IPS-18c (cell line): ENCODE results near the gene SMURF2.
"Not testable (repeated sequence)": the region's sequence is repeated elsewhere in the genome, so short reads cannot be mapped to it uniquely, and the experiment has no call there.

Experiments used
- H3K4me3 ChIP-seq: 2 replicates; pipeline ENCODE4 v1.7.0; 2013; ENCODE audit warnings: low read depth, mild to moderate bottlenecking, low read length, moderate library complexity; ENCODE audit not compliant: insufficient read depth
- H3K9me3 ChIP-seq: one replicate; pipeline ENCODE4 v1.6.1; 2013; ENCODE audit warnings: mild to moderate bottlenecking, low read length, moderate library complexity; ENCODE audit not compliant: control insufficient read depth, insufficient read depth

The SMURF2 gene

DNA sequence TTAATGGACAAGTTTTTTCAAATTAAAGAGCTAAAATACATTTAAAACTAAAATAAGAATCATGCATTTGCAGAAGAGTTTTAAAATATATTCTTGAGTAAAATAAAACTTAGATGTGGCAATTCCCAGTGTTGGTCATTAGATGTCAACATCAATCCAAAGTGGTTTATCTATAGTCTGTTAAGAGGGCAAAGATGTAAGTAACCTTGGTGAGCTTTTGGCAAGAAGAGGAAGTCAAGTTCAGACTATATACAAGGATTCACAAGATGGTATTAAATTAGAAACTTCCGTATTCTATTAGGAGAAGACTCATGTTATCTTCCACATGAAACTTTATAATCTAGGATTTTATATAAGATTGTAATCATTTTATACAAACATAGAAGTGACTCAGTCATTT, 82.2 kb downstream of the SMURF2 start:
- no peak overlapping the region for H3K4me3 ChIP-seq
- H3K9me3 ChIP-seq, result no peaks in the 10 kb centered on the region

DNA sequence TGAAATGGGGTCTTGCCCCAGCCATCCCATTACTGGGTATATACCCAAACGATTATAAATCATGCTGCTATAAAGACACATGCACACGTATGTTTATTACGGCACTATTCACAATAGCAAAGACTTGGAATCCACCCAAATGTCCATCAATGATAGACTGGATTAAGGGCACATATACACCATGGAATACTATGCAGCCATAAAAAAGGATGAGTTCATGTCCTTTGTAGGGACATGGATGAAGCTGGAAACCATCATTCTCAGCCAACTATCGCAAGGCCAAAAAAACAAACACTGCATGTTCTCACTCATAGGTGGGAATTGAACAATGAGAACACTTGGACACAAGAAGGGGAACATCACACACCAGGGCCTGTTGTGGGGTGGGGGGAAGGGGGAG, 85.1 kb downstream of the SMURF2 start:
- H3K4me3 ChIP-seq, H3K9me3 ChIP-seq: not testable (repeated sequence)

DNA sequence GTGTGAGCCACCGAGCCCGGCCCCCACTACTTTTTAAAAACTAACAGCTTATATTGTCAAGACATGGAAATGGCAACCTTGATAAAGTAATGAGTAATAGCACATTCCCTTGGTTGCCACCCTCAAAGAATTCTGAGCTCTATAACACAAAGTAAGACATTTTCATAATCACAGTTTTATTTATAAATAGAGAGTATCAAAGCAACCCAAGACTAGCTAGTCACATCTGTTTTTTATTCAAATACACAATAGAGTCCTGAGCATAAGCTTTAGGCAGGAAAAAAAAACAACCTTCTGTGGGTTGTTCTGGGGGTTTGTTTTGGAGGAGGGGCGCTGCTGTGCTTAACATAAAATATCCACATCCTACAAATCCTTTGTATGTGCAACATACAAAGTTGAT, 86.7 kb downstream of the SMURF2 start:
- Histone ChIP-seq H3K9me3 (no peaks in the 10 kb centered on the region), H3K4me3 (no peak overlapping the region)

DNA sequence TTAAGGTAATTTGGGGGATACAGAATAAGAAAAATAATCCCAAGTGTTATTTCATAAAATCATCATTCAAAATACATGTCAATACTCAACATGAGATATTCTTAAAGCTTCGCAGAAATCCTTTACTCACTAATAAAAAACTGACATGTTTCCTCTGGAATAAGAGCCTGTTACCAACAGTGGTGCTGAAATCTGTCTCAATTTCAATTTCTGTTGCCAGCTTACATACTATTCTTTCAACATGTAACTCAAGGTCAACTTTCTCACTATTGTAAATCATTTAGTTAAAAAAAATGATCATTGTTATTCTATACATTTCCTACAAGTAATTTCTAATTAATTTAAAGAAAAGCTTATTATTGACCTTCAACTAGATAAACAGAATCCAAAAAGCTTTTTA, 87.5 kb downstream of the SMURF2 start:
- no peak overlapping the region for H3K4me3 ChIP-seq

DNA sequence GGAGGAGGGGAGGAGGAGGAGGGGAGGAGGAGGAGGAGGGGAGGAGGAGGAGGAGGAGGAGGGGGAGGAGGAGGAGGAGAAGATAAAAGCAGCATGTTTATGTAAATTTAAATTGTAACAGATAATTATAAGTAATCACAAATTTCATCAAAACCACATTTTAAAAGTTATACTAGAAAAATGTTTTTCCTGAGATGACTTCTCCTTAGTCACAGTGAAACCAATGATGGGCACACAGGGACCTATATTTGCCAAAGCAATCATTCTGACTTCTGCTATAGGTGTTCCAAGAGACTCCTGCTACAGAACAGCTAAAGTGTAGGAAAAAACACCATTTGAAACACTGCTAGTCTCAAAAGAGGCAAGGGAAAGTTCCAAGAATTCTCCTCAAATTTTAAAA, 88.9 kb downstream of the SMURF2 start:
- no peaks in the 10 kb centered on the region for H3K9me3 ChIP-seq
- H3K4me3 ChIP-seq, result no peak overlapping the region

More for the DNA sequence above, 87.5 kb downstream of the SMURF2 start:
- H3K9me3 ChIP-seq, result no peaks in the 10 kb centered on the region

DNA sequence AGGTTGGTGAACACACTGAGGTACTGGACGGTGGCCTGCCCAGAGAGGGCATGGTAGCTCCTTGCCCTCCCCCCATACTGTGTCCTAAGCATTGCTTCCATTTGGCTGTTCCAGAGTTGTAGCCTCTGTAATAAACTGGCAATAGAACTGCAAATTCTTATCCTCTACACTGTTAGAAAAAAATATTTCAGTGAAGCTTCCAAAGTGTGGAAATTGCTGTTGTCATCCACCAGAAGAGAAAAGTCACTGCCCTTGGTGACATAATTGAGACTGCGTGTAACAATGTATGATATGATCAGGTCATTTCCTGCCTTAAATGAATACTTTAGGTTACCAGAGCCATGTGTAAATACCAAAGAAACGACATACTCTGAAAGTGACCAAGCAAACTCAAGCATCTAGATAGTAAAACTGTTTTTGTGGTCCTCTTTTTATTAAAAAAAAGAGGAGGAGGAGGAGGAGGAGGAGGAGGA, 89.4 kb downstream of the SMURF2 start:
- Histone ChIP-seq H3K4me3 (no peak overlapping the region), H3K9me3 (no peaks in the 10 kb centered on the region)

DNA sequence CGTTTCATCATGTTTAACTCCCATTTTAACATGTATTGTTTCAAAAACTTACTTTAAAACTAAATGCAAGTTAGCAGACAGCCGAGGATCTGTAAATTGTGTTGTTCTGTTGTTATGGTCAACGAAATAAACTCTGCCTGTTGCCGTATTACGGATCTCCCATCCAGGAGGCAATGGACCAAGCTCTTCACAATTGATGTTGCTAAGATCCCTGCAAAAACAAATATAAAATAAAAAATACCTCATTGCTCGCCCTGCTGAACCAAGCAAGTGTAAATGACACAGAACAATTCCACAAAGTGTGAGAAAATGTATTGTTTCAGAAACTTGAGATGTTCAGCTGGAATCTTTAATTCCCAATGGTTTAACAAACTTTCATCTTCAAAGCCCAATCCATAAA, 90.4 kb downstream of the SMURF2 start:
- no peak overlapping the region for H3K4me3 ChIP-seq
- H3K9me3 ChIP-seq, result no peaks in the 10 kb centered on the region

DNA sequence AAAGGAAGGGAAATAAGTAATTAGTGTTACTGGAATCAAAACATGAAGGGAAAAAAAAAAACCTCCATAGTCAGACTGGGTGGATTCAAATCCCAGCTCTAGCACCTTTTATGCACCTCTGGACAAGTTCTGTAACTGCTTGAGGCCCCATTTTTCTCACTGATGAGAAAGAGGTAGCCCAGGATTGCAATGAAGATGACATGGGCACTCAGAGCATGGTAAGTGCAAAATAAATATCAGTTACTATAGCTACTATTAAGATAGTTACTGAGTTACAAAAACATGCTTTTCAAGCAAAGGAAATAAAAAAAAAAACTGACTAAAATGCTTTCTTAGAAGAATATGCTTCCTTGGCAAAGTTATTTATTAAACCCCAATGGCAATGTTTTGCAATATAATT, 96.5 kb downstream of the SMURF2 start:
- no peaks in the 10 kb centered on the region for H3K9me3 ChIP-seq
- no peak overlapping the region for H3K4me3 ChIP-seq

DNA sequence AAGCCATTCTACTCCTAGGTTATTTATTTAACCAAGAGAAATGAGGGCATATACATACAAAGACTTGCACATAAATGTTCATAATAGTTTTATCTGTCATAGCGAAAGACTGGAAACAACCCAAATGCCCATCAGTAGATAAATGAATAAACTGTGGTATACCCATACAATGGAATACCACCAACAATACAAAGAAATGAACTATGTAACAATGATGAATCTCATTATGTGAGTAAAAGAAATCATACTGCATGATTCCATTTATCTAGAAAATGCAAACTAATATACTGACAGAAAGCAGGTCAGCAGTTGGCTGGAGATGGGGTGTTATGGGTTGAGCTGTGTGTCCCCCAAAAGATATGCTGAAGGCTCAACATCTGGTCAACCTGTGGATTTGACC, 98.0 kb downstream of the SMURF2 start:
- Histone ChIP-seq H3K4me3 (no peak overlapping the region), H3K9me3 (no peaks in the 10 kb centered on the region)

DNA sequence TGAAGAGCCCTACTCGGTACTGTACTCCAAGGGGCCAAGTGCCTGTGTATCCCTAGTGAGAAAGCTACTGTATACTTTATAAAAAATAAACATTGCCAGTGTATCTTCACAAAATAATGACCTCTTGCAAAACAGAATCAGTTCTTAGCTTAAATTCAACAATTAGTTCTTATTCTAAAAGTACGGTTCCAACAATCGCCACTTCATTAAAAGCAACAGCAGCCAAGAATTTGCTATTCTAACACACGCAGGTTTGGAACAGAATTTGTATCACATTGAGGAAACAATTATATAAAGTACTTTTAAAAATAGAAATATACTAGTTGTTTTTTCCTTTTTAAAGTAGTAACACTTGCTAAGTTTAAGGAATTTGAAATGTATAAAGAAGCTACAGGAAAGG, 106.8 kb downstream of the SMURF2 start:
- Histone ChIP-seq H3K4me3 (no peak overlapping the region), H3K9me3 (no peaks in the 10 kb centered on the region)

DNA sequence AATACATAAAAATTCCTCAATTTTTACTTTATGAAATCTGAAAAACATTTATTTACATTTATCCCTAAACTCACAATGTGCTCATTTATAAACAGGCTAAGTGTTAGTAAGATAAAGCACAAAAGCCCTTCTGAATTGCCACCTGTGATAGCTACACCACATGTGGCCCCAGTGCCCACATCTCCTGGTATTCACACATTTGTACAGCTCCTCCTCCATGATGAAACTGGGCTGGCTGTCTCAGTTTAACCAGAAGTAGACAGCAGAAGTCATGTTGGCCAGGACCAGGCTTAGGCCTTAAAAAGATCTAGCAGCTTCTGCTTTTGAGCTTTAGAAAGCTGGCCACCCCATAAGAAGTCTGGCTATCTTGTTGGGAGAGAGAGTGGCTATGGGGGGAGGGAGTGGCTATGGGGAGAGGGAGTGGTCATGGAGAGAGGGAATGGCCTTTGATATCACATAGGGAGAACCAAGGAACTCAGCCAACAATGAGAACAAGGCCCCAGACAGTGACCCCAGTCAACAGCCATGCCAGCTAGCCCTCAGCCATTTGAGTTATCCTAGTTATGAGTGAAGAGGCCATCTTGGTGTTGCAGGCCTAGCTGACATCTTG, 108.0 kb downstream of the SMURF2 start:
- H3K9me3 ChIP-seq, result no peaks in the 10 kb centered on the region
- H3K4me3 ChIP-seq, result no peak overlapping the region; the same call in 1 of the 2 replicates

DNA sequence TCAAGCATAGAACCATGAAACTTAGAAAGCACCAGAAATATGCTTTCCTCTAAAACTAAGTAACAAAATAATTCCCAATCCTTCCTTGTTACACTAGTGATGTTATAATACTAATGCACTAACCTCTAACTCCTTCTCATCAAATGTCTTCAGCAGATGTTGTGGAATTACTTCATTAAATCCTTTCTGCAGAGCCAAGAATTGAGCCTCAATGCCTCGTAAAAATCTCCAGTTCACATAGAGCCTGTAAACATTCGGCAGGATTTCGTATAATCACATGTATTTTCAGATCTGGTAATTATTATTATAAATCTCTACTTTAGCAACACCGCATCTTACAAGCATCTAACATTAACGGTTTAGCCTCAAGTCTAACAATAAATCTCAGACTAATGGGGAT, 110.6 kb downstream of the SMURF2 start:
- H3K9me3 ChIP-seq, result no peaks in the 10 kb centered on the region
- no peak overlapping the region for H3K4me3 ChIP-seq

DNA sequence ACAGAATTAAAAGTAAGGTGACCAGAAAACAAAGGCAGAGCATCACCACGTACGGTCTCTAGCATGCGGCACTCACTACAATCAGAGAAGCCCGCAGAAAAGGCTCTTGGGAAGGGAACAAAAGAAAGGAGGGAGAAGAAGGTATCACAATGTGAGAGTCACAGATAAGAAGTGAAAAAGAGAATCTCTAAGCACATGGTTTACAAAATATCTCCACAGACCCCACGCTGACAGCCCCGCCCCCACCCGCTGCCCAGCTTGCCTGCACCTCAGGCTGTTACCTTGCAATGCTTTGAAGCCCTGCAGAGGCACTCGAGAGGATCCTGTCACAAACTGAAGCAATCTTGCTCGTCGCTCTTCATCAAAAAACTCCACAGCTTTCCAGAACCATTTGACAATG, 114.8 kb downstream of the SMURF2 start:
- Histone ChIP-seq H3K4me3 (no peak overlapping the region), H3K9me3 (no peaks in the 10 kb centered on the region)

DNA sequence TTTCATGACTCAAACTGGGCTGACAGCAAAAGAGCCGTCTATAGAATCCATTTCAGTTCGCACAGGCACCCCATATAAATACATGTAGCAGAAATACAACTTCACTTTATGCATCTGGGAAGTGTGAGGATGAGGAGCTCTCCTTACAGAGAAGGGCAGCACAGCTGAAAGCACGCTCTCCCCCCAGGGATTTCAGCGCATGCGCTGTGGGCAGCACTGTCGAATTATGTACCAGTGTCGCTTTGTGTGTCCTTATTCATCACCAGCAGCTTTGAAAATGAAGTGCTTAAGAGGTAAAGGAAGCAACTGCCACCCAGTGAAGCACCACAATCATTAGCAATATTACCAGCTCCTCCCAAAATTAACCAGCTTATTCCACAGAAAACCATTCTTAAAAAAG, 115.4 kb downstream of the SMURF2 start:
- H3K9me3 ChIP-seq, result no peaks in the 10 kb centered on the region
- no peak overlapping the region for H3K4me3 ChIP-seq

DNA sequence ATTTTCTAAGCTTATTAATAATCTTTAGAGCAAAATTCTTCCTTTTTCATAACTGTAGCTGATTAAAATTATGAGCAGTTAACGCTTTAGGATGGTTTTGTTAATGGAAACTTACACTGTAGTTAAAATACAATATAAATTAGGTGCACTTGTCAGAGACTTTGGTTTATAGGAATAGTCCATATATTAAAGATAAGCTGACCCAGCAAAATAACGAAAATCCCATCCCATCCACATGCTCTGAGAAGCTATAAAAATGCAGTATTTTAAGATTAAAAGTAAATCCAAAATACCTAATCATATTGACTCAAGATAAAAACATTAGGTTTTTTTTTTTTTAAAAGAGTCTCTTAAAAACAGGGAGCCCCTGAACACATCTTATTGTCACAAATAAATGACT, 117.4 kb downstream of the SMURF2 start:
- H3K9me3 ChIP-seq, result no peaks in the 10 kb centered on the region

DNA sequence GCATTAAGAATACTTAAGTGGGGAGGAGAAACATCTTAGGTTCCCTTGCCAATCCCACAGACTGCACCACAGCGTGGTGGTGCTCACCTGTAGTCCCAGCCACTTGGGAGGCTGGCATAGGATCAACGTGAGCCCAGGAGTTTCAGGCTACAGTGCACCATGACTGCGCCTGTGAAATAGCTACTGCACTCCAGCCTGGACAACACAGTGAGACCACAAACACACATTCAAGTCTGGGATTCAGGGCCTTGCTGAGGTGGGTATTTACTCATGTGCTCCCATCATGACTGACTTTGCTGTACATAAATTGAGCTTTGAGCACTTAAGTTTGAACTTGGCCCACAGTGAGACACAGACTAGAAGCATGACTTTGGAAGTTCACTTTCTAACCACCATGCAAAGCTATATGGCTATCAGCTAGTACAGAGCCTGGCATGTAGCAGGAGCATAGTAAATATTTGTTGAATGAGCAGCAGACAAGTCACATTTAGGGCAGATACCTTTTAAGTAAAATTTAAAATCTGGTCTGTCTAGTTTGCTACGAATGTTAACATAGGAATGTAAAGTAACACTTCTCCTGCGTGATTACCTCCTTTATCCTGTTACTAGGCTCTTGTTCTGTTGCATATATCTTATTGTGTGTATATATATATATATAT, 121.9 kb downstream of the SMURF2 start:
- no peak overlapping the region for H3K4me3 ChIP-seq
- H3K9me3 ChIP-seq, result no peaks in the 10 kb centered on the region

More for the DNA sequence above, 117.4 kb downstream of the SMURF2 start:
- H3K4me3 ChIP-seq, result no peak overlapping the region

DNA sequence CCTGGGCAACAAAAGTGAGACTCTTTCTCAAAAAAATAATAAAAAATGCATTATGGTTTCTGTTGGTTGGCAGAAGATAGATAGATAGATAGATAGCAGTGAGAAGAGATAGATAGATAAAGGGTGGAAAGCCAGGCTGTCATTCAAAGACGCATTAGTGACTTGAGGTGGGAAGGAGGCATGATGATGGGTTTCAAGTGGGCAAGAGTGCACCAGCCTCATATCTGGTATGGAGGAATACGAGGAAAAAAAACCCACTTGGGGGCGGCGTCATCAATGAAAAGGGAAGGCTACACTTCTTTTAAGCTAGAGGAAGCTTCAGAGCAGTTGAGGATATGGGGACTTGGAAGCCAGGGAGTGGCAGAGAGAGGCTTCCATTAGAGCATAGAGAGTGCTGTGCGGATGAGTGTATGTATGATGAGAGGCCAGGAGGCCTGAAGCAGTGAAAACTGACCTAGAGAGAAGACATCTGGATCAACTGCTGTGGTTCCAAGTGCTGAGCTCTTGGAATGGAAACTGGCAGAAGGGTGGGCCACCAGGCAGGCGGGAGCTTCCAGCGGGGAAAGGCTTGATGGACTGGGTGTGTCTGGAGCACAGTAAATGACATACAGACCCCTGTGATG, 123.5 kb downstream of the SMURF2 start:
- no peak overlapping the region for H3K4me3 ChIP-seq
- H3K9me3 ChIP-seq, result no peaks in the 10 kb centered on the region

DNA sequence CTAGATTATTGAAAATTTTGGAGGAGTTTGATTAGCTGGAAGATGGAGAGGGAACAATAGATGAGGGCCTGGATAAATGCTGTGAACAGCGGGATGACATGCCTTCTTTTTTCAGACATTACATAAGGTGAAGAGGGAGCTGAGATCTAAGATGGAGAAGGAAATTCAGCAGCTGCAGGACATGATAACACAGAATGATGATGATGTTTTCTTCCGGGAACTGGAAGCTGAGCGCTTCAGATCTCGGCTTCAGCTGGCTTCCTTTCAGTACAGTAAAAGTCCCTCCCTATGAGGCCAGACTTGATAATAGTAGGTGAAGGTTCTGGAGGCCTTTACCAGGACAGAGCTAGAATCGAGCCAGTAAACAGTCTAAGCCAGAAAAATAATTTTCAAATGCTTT, 124.6 kb downstream of the SMURF2 start:
- Histone ChIP-seq H3K4me3 (no peak overlapping the region), H3K9me3 (no peaks in the 10 kb centered on the region)
